Lower leg skin (tissue), 3 donors: ENCODE measurements around the gene SCD5.

Experiments
- POLR2A ChIP-seq, 2 donors: fragments of 450-650 bp; IDR thresholded peaks; one replicate each; pipeline ENCODE4 v1.6.1; 2016 to 2017; ENCODE audit warnings: antibody characterized with exemption in 2 of 2, mild to moderate bottlenecking in 1 of 2, moderate library complexity in 1 of 2
- TF ChIP-seq, protein P1 (sequence below), 3 donors: fragments of 450-650 bp; IDR thresholded peaks; one replicate each; pipeline ENCODE4 v1.5.1; 2016; ENCODE audit warnings: antibody characterized with exemption in 3 of 3, mild to moderate bottlenecking in 3 of 3, moderate library complexity in 2 of 3

GRCh38 chr4:82644734-82645126, 153.9 kb downstream of the SCD5 start:
- TF ChIP-seq, protein P1, sequence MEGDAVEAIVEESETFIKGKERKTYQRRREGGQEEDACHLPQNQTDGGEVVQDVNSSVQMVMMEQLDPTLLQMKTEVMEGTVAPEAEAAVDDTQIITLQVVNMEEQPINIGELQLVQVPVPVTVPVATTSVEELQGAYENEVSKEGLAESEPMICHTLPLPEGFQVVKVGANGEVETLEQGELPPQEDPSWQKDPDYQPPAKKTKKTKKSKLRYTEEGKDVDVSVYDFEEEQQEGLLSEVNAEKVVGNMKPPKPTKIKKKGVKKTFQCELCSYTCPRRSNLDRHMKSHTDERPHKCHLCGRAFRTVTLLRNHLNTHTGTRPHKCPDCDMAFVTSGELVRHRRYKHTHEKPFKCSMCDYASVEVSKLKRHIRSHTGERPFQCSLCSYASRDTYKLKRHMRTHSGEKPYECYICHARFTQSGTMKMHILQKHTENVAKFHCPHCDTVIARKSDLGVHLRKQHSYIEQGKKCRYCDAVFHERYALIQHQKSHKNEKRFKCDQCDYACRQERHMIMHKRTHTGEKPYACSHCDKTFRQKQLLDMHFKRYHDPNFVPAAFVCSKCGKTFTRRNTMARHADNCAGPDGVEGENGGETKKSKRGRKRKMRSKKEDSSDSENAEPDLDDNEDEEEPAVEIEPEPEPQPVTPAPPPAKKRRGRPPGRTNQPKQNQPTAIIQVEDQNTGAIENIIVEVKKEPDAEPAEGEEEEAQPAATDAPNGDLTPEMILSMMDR (IDR thresholded peaks at IDR 0.05), result no peak
- TF ChIP-seq POLR2A (IDR thresholded peaks at IDR 0.05), result no peak
